ENCODE results near the gene PVR. TPM values are rescaled to one million over a fixed set of nuclear protein-coding genes. Genes with fewer than 3 reads are reported as not detected.

Gene PVR
- total and polyA plus RNA-seq, 9 of the 15 experiments (the other 6 are each of a cell fraction or from before 2014, with no cell fraction given): 0.89 to 14.5 (median 9.8) TPM

GRCh38 chr19:44684892-44685863 lies 41.5 kb downstream of the PVR start (continued):
- TF ChIP-seq GABPA (tag; conservative IDR thresholded peaks at IDR 0.05; ENCODE audit: low read depth): peak; percentile 27; the same call in 1 of the 2 replicates
- no peak for TF ChIP-seq ZFP36 (IDR thresholded peaks at IDR 0.05; ENCODE audit: low read depth, low read length, partially characterized antibody)
- TF ChIP-seq, protein P1, sequence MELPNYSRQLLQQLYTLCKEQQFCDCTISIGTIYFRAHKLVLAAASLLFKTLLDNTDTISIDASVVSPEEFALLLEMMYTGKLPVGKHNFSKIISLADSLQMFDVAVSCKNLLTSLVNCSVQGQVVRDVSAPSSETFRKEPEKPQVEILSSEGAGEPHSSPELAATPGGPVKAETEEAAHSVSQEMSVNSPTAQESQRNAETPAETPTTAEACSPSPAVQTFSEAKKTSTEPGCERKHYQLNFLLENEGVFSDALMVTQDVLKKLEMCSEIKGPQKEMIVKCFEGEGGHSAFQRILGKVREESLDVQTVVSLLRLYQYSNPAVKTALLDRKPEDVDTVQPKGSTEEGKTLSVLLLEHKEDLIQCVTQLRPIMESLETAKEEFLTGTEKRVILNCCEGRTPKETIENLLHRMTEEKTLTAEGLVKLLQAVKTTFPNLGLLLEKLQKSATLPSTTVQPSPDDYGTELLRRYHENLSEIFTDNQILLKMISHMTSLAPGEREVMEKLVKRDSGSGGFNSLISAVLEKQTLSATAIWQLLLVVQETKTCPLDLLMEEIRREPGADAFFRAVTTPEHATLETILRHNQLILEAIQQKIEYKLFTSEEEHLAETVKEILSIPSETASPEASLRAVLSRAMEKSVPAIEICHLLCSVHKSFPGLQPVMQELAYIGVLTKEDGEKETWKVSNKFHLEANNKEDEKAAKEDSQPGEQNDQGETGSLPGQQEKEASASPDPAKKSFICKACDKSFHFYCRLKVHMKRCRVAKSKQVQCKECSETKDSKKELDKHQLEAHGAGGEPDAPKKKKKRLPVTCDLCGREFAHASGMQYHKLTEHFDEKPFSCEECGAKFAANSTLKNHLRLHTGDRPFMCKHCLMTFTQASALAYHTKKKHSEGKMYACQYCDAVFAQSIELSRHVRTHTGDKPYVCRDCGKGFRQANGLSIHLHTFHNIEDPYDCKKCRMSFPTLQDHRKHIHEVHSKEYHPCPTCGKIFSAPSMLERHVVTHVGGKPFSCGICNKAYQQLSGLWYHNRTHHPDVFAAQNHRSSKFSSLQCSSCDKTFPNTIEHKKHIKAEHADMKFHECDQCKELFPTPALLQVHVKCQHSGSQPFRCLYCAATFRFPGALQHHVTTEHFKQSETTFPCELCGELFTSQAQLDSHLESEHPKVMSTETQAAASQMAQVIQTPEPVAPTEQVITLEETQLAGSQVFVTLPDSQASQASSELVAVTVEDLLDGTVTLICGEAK (IDR thresholded peaks at IDR 0.05): no peak
- TF ChIP-seq, protein P1 (CRISPR knock-in tag; IDR thresholded peaks at IDR 0.05): no peak
- no peak for TF ChIP-seq RBM15 (IDR thresholded peaks at IDR 0.05; ENCODE audit: insufficient read depth, low read length)
- peak; percentile 52; the same call in 1 of the 2 replicates for TF ChIP-seq CREB1 (IDR thresholded peaks at IDR 0.05)
- TF ChIP-seq CREB1 (CRISPR knock-in tag; IDR thresholded peaks at IDR 0.05): no peak; the same call in 1 of the 2 replicates
- no peak for TF ChIP-seq TCF3 (CRISPR knock-in tag; IDR thresholded peaks at IDR 0.05)
- TF ChIP-seq, protein P2, sequence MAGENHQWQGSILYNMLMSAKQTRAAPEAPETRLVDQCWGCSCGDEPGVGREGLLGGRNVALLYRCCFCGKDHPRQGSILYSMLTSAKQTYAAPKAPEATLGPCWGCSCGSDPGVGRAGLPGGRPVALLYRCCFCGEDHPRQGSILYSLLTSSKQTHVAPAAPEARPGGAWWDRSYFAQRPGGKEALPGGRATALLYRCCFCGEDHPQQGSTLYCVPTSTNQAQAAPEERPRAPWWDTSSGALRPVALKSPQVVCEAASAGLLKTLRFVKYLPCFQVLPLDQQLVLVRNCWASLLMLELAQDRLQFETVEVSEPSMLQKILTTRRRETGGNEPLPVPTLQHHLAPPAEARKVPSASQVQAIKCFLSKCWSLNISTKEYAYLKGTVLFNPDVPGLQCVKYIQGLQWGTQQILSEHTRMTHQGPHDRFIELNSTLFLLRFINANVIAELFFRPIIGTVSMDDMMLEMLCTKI (IDR thresholded peaks at IDR 0.05; ENCODE audit: partially characterized antibody): no peak
- peak; percentile 45; the same call in 1 of the 2 replicates for TF ChIP-seq ZNF384 (IDR thresholded peaks at IDR 0.05; ENCODE audit: low read depth, low read length)
- TF ChIP-seq, protein P3, sequence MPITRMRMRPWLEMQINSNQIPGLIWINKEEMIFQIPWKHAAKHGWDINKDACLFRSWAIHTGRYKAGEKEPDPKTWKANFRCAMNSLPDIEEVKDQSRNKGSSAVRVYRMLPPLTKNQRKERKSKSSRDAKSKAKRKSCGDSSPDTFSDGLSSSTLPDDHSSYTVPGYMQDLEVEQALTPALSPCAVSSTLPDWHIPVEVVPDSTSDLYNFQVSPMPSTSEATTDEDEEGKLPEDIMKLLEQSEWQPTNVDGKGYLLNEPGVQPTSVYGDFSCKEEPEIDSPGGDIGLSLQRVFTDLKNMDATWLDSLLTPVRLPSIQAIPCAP (CRISPR knock-in tag; IDR thresholded peaks at IDR 0.05; ENCODE audit: borderline replicate concordance): no peak
